AG09319 (cell line): ENCODE measurements around the gene SLC5A10.
A peak's percentile ranks its signal among the peaks of the same experiment; 100 is the strongest.

ENCODE experiments used
- DNase-seq: peaks from one replicate; pipeline ENCODE4 v3.0.0-alpha.2; 2010; ENCODE audit warnings: low read depth; ENCODE audit errors: extremely low read depth
- CTCF ChIP-seq: IDR thresholded peaks from 2 replicates; pipeline ENCODE4 v1.5.1; 2011; ENCODE audit warnings: low read depth, mild to moderate bottlenecking, inconsistent platforms, low read length, moderate library complexity

Gene SLC5A10

GRCh38 chr17:18951941-18952842 is at the start of gene SLC5A10:
Gene SLC5A10 (plus strand): TSS chr17:18952165. CDS start chr17:18952206, 41 bp downstream.
- DNase-seq, result no peak

GRCh38 chr17:18904482-18904881 is 47.5 kb upstream of the SLC5A10 start:
- TF ChIP-seq CTCF, result no peak
- no peak for DNase-seq

More at GRCh38 chr17:18951941-18952842, at the start of gene SLC5A10:
- TF ChIP-seq CTCF, result peak; percentile 7; the same call in 1 of the 2 replicates

- DNase-seq, result no peak
- no peak for TF ChIP-seq CTCF
Observed at GRCh38 chr17:18905226-18905625, 46.7 kb upstream of the SLC5A10 start.

GRCh38 chr17:18910326-18910725 is 41.6 kb upstream of the SLC5A10 start:
- TF ChIP-seq CTCF, result no peak
- no peak for DNase-seq

GRCh38 chr17:18910881-18911280 is 41.1 kb upstream of the SLC5A10 start:
- DNase-seq, result no peak
- TF ChIP-seq CTCF, result no peak

GRCh38 chr17:18916816-18917500 is 35.0 kb upstream of the SLC5A10 start:
- TF ChIP-seq CTCF, result no peak
- peak; percentile 10 for DNase-seq

- no peak for DNase-seq
- no peak for TF ChIP-seq CTCF
Observed at GRCh38 chr17:18917506-18918032, 34.4 kb upstream of the SLC5A10 start.
